Stimulated activated CD4-positive, alpha-beta T cell treated with anti-CD3 and anti-CD28 coated beads, Interleukin-12 subunit alpha, Interleukin-12 subunit beta, amount 100 ng/mL, for 4 hours (primary cell): ENCODE data around the gene TTLL5.
"Not testable (repeated sequence)": the region's sequence is repeated elsewhere in the genome, so short reads cannot be mapped to it uniquely, and the experiment has no call there.

Source experiments
- DNase-seq: peaks from one replicate; pipeline ENCODE4 v3.0.0-alpha.2; 2020

Gene TTLL5

GRCh38 chr14:75837151-75837787, 176.2 kb downstream of the TTLL5 start:
- no peak for DNase-seq

GRCh38 chr14:75840911-75841310, 179.9 kb downstream of the TTLL5 start:
- DNase-seq = no peak

DNA sequence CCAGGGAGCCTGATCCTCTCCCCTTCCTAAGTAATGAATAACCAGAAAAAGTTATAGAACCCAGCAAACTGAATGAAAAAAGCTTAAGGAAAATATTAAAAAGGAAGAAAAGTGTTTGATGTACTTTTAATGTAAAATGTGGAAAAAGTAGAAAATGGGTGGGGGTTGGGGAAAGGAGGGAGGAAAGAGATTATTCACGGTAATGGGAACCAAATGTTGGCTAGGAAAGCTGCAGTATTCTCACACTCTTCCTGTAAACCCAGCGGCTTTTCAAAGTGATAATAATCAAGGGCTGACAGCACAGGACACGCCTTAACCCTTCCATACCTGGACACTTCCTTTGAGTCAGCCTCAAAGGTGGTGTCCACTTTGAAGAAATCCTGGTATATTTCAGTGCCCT, 181.5 kb downstream of the TTLL5 start:
- DNase-seq = no peak

DNA sequence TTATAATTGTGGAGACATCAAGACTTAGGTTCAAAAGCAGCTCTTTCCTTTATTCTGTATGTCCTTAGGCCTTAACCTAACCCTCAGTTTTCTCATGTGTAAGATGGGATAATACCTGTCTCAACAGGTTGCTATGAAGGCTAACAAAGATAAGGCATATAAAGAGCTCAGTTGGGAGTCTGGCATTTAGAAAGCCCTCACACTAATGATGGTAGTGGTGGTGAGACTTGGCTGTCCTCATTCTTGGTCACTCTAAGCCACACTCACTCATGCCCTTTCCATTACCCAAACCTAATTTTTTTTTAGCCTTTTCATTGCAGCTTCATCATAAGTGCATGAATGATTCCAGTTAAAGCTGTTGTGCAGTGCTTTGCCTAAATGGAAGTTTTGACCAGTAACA, 183.4 kb downstream of the TTLL5 start:
- no peak for DNase-seq

DNA sequence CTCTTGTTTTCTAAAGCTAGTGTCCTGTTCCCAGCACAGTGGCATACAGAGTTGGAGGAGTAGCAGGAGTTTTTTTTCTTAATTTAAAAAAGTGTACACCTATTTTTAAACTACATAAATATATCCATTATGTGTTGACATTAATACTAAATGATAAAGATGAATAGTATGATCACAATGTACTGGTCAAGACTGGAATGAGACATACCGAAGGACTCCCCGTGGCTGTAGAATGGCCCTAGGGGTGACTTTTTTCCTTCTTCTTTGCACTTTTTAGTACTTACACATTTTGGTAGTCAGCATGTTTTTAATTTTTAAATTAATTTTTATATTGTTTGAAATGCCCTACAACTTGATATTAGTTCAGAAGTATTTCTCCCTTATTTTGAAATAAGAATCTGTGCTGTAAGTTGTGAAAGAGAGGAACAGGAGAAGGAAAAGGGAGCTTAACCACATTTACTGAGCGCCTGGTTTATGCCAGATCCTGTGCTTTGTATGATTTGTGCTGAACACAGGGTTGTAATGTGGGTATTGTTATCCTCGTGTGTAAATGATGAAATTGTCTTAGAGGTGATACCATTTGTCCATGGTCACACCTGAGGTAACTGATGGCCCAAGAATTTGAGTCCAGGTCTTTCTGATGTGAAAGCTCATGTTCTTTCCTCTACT, 184.2 kb downstream of the TTLL5 start:
- DNase-seq = no peak

GRCh38 chr14:75846694-75847093, 185.6 kb downstream of the TTLL5 start:
- not testable (repeated sequence) for DNase-seq

GRCh38 chr14:75847584-75847983, 186.5 kb downstream of the TTLL5 start:
- no peak for DNase-seq

GRCh38 chr14:75848167-75848913, 187.3 kb downstream of the TTLL5 start:
- DNase-seq = no peak

- no peak for DNase-seq
Measured at GRCh38 chr14:75849300-75849895, 188.4 kb downstream of the TTLL5 start.

- DNase-seq = no peak
Measured at GRCh38 chr14:75851574-75851866, 190.5 kb downstream of the TTLL5 start.

DNA sequence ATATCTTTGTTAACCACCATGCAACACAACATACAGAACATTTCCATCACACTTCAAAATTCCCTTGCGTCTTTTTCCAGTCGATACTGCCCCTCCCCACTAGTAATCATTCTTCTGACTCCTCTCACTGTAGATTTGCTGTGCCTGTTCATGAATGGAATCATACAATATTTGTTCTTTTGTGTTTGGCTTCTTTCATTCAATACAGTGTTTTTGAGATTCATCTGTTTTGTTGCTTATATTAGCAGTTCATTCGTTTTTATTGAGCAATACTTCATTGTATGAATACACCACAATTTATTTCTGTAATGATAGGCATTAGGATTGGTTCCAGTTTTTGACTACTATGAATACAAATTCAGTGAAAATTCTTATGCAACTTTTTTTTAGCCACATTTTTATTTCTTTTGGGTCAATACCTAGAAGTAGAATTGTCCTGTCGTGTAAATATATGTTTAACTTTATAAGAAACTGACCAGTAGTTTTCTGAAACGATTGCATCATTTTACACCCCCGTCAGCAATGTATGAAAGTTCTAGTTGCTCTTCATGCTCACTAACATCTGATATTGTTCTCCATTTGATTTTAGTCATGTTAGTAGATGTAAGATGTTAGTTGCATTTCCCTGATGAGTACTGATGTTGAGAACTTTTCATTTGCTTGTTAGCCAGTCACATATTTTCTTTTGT, 193.2 kb downstream of the TTLL5 start:
- DNase-seq = no peak

- no peak for DNase-seq
Measured at GRCh38 chr14:75857199-75857598, 196.2 kb downstream of the TTLL5 start.

GRCh38 chr14:75858362-75858761, 197.3 kb downstream of the TTLL5 start:
- no peak for DNase-seq

DNA sequence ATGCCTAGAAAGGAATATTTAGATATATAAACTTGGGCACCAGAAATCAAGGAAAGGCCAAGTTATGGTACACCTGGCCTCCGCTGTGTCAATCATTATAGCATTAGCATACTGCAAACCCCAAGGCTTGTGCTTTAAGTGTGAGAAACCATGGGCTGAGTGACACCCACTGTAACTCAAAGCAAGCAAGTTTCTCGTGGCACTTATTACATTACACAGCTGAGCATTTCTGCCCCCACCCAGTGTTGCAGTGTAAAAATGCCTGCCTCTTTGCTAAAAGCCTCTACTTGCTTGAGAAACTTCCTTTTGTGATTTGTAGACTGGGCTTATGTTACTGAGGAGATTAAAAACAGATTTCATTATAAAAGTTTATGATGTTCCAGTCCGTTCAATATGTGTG, 198.7 kb downstream of the TTLL5 start:
- DNase-seq = no peak

DNA sequence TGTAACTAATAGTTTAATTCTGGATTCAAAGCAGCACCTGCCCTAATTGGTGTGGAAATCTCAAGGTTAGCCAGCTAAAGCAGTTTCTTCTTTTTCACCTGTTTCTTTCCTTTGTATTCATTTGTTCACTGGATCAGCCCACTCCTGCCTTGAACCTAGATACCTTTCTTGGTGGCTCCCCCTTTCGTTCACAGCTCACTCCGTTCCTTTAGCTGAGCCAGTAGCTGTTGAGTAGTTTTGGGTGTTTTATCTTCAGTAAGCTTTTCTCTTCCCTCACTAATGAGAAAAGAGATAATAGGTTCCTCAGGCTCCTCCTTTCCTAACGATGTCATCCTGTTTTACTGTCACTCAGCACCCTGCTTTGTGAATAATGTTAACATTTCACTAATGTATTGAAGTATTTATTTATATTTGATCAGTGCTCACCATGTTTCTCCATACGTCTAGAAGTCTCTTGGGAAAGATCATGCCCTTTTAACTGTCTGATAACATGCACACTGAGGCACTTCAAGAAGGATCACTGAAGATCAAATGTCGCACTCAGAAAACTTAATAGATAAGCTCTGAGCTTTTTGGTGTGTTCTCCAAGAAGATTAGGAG, 199.6 kb downstream of the TTLL5 start:
- DNase-seq = no peak

DNA sequence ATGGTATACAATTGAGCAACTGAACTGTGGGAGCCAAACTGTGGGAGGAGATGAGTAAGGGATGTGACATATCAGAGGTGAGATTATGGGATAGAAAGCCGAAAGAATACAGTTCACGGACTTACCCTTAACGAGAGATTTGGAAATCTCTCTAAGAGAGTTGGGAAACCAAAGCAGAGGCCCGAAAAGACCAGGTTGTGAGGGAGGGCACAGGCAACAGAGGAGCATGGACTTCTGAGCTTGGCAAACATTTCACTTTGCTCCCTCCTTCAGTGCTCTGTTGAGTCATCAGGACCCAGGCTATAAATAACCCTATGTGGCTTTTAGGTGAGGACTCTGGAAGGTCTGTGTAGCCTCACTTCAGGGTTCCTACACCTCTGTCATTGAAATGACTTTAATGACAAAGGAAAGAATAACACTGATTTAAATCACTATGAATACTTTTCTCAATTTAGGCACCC, 200.1 kb downstream of the TTLL5 start:
- no peak for DNase-seq

GRCh38 chr14:75863221-75863620, 202.2 kb downstream of the TTLL5 start:
- no peak for DNase-seq

GRCh38 chr14:75864352-75864751, 203.3 kb downstream of the TTLL5 start:
- DNase-seq = no peak

DNA sequence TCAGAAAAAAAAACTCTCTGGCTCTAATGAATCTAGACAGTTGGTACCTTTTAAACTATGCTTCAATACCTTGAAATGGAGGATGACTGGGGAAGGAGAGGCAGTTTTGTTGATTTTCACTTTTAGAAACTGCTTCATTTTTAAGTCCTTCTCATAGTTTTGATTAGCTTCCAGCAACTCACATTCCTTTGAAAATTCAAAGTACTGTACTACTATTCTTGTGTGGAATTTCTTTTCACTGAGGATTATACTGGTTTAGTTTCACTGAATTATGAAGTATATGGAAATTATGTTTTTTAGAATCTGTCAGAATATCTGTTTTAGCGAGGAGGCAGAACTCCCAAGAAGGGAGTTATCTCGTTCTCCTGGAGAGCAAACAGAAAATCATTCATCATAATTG, 204.5 kb downstream of the TTLL5 start:
- DNase-seq = no peak

DNA sequence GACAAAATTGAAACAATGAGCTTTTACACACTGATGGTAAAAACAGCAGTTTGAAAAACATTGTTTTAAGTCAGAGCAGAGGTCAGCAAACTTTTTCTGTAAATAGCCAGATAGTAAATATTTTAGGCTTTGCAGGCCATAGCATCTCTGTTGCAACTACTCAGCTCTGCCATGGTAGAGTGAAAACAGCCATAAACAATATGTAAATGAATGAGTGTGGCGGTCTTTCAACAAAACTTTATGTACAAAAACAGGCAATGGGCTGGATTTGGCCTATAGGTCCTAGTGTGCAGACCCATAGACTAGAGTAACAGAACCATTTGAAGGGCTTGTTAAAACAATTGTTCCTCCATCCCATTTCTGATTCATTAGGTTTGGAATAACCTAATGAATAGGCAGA, 205.9 kb downstream of the TTLL5 start:
- DNase-seq = no peak

GRCh38 chr14:75871181-75871880, 210.3 kb downstream of the TTLL5 start:
- DNase-seq = no peak

GRCh38 chr14:75875958-75876357, 214.9 kb downstream of the TTLL5 start:
- no peak for DNase-seq
